Daoy (cell line): Measurements from ENCODE around the gene CDC14B. TPM values are rescaled to one million over a fixed set of nuclear protein-coding genes. Genes with fewer than 3 reads are reported as not detected.
"Not testable (repeated sequence)": the region's sequence is repeated elsewhere in the genome, so short reads cannot be mapped to it uniquely, and the experiment has no call there.

Experiments
- DNase-seq: peaks from one replicate; pipeline ENCODE4 v3.0.0-alpha.2; 2015; ENCODE audit warnings: low read depth
- total RNA-seq: library from RNA; depleted of rRNA; stranded (reverse); fragments of >200 nt; shearing (Covaris generic); gene quantifications from 2 replicates; pipeline ENCODE4 v1.2.3, GENCODE V29; 2014; rRNA removed

Gene CDC14B
- 8.0 and 15.3 TPM in 2 replicates for total RNA-seq

DNA sequence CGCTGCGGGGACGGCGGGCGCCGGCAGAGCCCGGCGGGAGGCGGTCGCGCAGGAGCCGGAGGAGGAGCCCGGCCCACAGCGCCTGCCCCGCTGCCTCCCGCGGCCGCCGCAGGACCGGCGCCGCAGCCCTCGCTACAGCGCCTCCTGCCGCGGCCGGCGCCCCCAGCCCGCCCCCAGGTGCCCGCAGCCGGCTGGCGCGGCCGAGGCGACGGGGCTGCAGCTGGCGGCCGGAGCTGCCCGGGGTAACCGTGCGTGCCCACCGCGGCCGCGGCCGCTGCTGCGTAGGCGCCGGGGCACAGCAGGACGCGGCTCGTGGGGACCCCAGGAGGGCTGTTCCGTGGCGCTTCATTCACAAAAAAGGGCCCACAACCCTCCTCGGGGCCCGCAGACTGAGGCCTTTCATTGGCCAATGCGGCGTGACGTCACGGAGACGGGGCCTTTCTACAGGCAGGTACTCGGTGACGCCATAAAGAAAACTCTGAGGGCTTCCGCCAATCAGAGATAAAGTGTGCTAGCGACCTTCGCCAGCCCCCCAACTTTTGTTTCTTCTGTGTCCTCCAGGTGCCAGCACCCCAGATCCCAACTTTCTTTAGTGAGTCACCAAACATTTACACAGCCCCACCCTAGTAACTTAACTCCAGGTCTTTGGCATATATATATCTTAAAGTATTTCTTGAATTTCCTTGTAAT, at the start of gene CDC14B:
Gene CDC14B (minus strand): TSS at position 353 of the 690 bp plus-strand sequence. CDS start 465 bp downstream, outside the sequence.
- DNase-seq, result peak; percentile 95

GRCh38 chr9:96668868-96669534, 49.4 kb upstream of the CDC14B start:
- DNase-seq, result no peak

GRCh38 chr9:96667363-96667728, 47.7 kb upstream of the CDC14B start:
- DNase-seq, result no peak

GRCh38 chr9:96666653-96667362, 47.2 kb upstream of the CDC14B start:
- DNase-seq, result peak; percentile 71

- DNase-seq, result no peak
Measured at GRCh38 chr9:96665789-96666188, 46.1 kb upstream of the CDC14B start.

DNA sequence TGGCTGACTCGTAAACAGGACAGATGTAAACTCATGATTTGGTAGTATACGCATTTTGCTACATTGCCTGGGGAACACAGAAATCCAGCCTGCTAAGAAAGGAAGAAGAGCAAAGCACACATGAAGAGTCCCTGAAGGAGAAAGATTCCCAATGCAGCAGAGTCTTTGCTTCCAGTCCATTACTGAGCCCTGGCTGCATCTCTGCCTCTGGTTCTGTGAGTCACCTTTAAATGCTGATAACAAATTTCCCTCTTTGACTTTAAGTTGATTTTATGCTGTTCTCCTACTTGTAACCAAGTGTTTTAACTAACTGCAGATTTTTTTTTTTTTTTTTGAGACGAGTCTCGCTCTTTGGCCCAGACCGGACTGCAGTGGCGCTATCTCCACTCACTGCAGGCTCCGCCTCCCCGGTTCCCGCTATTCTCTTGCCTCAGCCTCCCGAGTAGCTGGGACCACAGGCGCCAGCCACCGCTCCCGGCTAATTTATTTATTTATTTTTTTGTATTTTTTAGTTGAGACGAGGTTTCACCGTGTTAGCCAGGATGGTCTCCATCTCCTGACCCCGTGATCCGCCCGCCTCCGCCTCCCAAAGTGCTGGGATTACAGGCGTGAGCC, 44.0 kb upstream of the CDC14B start:
- no peak for DNase-seq

- DNase-seq, result no peak
Measured at GRCh38 chr9:96661711-96662110, 42.1 kb upstream of the CDC14B start.

- no peak for DNase-seq
Measured at GRCh38 chr9:96660692-96661248, 41.1 kb upstream of the CDC14B start.

- DNase-seq, result peak; percentile 85
Measured at GRCh38 chr9:96655198-96655851, 35.7 kb upstream of the CDC14B start, which contains the start of gene PRXL2C. Gene PRXL2C, minus strand, starts transcription at chr9:96655317. Its CDS starts 36 bp downstream, at chr9:96655281.

- DNase-seq, result peak; percentile 87
Measured at GRCh38 chr9:96654450-96655197, 35.0 kb upstream of the CDC14B start.

DNA sequence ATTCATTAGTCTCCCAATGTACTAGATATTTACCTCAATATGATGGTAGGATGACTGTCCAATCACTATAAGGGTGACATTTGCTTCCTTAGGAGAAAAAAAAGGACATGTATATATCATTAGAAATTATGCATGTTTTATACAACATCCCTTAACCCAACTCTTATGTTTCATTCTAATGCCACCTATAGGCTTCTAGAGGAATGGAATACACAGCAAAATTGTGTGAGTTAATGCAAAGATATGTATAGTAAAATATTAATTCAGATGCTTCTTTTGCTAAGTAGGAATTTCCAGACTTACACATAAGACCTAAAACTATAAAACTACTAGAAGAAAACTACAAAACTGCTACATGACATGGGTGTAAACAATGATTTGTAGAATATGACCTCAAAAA, 32.0 kb upstream of the CDC14B start:
- DNase-seq, result no peak

GRCh38 chr9:96649620-96650324, 30.1 kb upstream of the CDC14B start:
- DNase-seq, result no peak

- no peak for DNase-seq
Measured at GRCh38 chr9:96646081-96646991, 26.7 kb upstream of the CDC14B start.

DNA sequence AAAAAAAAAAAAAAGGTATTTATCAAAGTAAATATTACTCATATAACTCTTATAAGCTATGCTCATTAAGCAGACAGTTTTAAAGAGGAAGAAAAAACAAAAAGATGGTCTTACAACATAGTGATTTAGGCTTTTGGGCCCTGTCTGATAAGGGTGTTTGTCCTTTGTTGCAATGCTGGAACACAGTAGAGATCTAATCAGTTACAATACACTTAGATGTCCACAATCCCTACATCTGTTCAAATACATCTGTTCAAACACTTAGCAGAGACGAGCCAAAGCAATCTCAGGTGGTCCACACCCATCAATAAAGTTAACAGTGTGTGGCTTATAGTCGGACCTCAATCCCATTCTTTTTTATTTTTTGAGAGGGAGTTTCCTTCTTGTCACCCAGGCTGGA, 24.5 kb upstream of the CDC14B start:
- no peak for DNase-seq

DNA sequence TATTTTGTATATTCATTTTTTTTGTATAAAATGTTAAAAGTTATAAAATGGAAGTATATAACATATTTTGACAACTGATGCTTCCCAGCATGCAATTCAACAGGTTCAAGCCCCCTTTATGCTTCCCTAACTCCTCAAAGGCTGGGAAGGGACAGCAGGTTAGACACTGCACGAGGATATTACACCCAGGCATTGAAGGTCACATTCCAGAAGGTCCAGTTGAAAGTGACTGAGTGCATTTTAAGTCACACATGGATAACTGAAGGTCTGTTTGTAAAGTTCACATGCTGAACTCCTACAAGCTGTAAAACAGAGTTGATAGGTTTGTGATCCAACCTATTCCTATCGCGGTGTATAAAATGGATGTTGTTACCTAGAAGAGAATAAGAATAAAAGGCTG, 21.9 kb upstream of the CDC14B start:
- no peak for DNase-seq

GRCh38 chr9:96638606-96639364, 19.1 kb upstream of the CDC14B start:
- DNase-seq, result no peak

DNA sequence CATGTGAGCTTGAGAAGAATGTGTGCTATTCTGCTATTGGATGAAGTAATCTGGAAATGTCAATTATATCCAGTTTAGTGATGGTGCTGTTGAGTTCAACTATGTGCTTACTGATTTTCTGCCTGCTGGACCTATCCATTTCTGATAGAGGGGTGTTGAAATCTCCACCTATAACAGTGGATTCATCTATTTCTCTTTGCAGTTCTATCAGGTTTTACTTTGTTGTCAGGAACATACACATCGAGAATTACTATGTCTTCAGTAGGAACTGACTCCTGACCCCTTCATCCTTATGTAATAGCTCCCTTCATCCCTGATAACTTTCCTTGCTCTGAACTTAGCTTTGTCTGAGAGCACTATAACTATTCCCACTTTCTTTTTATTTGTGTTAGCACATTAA, 16.7 kb upstream of the CDC14B start:
- no peak for DNase-seq

DNA sequence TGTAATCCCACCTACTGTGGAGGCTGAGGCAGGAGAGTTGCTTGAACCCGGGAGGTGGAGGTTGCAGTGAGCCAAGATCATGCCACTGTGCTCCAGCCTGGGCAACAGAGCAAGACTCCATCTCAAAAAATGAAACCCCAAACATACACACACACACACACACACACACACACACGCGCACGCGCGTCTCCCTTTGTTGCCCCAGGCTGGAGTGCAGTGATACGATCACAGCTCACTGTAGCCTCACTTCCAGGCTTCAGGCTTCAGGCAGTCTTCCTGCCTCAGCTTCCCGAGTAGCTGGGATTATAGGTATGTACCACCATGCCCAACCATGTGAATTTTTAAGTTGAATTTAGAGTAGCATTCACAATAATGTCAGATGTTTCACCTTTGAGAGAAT, 13.9 kb upstream of the CDC14B start:
- DNase-seq, result not testable (repeated sequence)
